Mesodermal cell (in vitro differentiated cells): ENCODE results near the gene SPINDOC.

Source experiments
- H3K27ac ChIP-seq: 2 replicates; pipeline ENCODE4 v1.7.0; 2013; ENCODE audit warnings: mild to moderate bottlenecking, low read depth, low read length, moderate library complexity; ENCODE audit not compliant: severe bottlenecking
- H3K36me3 ChIP-seq: 2 replicates; pipeline ENCODE4 v1.7.1; 2013; ENCODE audit warnings: mild to moderate bottlenecking, low read length, moderate library complexity; ENCODE audit not compliant: control insufficient read depth, insufficient read depth
- H3K4me1 ChIP-seq: one replicate; pipeline ENCODE4 v1.7.1; 2013; ENCODE audit warnings: mild to moderate bottlenecking, low read length; ENCODE audit not compliant: insufficient read depth, control insufficient read depth, poor library complexity, severe bottlenecking
- H3K4me3 ChIP-seq: 2 replicates; pipeline ENCODE4 v1.7.0; 2013; ENCODE audit warnings: low read length, control low read depth, mild to moderate bottlenecking; ENCODE audit not compliant: insufficient read depth, poor library complexity, severe bottlenecking; ENCODE audit errors: extremely low read depth
- H3K9me3 ChIP-seq: 2 replicates; pipeline ENCODE4 v1.7.1; 2013; ENCODE audit warnings: mild to moderate bottlenecking, low read length, moderate library complexity; ENCODE audit not compliant: control insufficient read depth
- WGBS, 2 experiments: methylation state at CpG; one replicate each; pipeline ENCODE4 v1.1.5; 2013; ENCODE audit warnings: missing lambda C conversion rate in 2 of 2; ENCODE audit not compliant: insufficient coverage in 2 of 2; 5-methylcytosine and 5-hydroxymethylcytosine counted together

SPINDOC gene

DNA sequence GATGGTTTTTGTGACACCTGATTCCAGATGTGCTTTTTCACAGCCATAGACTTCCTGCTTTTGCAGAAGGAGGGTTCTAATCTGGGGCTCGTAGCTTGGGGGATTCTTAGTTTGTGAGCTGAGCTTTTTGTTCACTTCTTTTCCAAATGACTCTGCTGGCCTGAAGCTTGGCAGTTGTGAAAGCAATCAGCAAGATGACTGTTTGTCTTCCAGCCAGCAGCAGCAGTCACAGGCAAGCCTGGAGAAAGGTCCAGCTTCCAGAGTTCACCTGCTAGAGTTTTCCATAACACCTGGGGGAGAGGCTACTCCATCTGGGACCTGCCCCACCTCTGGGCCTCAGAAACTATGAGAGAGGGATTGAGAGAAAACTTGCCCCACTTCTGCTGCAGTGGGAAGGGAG lies 29.8 kb downstream of the SPINDOC start:
- Histone ChIP-seq H3K4me3 (no peak overlapping the region), H3K4me1 (peaks cover 36% of the 10 kb centered on the region), H3K9me3 (no peaks in the 10 kb centered on the region), H3K27ac (no peak overlapping the region), H3K36me3 (peaks cover 38% of the 10 kb centered on the region)
- WGBS, 2 experiments, result 50 to 100% methylated on average over 1 of the region's 1 CpG

DNA sequence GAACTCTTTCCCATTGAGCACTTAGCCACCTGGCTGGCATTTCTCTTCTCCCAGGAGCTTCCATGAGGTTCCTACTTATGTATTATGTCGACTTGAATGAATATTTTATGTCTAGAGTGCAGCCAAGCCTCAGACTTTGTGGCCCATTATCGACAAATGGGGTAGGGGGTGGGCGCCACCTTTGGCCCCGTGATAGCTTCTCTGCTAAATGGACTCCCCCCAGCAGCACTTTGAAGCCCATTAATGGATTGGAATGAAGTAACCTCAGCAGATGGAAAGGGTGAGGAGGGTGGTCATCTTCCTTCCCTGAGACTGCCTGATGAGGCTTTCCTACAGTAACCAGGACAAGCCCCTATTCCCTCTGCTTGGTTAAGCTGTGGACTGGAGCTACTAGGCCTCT lies 31.6 kb downstream of the SPINDOC start:
- Histone ChIP-seq H3K4me1 (peaks cover 32% of the 10 kb centered on the region), H3K4me3 (no peak overlapping the region), H3K36me3 (peaks cover 48% of the 10 kb centered on the region), H3K27ac (peak overlapping the region; percentile 7), H3K9me3 (no peaks in the 10 kb centered on the region)
- WGBS, 2 experiments, result 93% methylated on average over 3 of the region's 4 CpGs; no CpG with 5 or more reads in 1 of the 2 experiments

DNA sequence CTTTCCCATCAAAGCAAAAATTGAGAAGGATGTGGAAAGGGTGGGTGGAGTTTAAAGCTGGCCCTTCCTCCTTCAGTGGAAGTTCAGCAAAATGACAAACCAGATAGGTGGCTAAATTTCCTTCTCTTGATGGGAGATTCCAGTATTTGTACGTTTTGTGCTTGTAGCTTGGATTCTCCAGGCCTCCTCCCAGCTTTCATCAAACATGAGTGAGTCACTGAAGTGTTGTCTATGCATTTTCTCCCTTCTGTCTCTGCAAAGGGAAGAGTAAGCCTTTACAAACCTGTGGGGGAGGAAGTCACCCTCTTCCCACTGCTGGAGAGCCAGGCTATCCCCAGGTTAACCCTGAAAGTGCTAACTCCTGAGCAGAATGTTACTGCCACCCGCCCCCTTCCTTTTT lies 32.0 kb downstream of the SPINDOC start:
- Histone ChIP-seq H3K27ac (peak overlapping the region; percentile 7), H3K36me3 (peaks cover 48% of the 10 kb centered on the region)
- WGBS, 2 experiments, result 54 to 89% methylated on average over 1 to 2 of the region's 2 CpGs

DNA sequence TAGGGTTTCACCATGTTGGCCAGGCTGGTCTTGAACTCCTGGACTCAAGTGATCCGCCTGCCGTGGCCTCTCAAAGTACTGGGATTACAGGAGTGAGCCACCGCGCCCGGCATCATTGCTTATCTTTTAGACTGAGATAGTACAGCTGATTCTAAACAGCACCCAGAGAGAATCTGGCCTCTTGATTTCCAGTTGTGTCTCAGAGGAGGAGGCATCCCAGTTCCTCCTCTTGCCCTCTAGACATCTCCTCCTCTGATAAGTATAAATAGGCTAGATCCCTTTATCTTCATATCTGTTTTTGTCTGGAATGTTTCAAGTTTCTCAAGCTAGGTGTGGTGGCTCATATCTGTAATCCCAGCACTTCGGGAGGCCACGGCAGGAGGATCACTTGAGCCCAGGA lies 32.7 kb downstream of the SPINDOC start:
- Histone ChIP-seq H3K27ac (no peak overlapping the region), H3K4me1 (peaks cover 25% of the 10 kb centered on the region), H3K9me3 (no peaks in the 10 kb centered on the region), H3K4me3 (no peak overlapping the region), H3K36me3 (peaks cover 51% of the 10 kb centered on the region)
- WGBS, 2 experiments, result 88 to 94% methylated on average over 7 of the region's 7 CpGs

More for the DNA sequence above, 32.0 kb downstream of the SPINDOC start:
- no peaks in the 10 kb centered on the region for H3K9me3 ChIP-seq
- peaks cover 31% of the 10 kb centered on the region for H3K4me1 ChIP-seq
- no peak overlapping the region for H3K4me3 ChIP-seq

DNA sequence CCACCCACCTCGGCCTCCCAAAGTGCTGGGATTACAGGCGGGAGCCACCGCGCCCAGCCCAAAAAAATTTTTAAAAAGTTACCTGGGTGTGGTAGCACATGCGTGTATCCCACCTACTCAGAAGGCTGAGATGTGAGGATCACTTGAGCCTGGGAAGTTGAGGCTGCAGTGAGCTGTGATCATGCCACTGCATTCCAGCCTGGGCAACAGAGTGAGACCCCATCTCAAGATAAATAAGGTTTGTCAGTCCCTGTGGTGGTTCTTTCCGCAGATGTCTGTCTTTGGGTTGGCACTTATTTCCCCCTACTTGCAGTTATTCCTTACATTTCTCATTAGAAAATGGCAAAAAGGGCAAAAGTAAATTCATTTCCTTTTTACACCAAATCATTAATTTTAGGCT lies 33.6 kb downstream of the SPINDOC start:
- H3K9me3 ChIP-seq, result no peaks in the 10 kb centered on the region
- H3K4me3 ChIP-seq, result no peak overlapping the region
- peaks cover 16% of the 10 kb centered on the region for H3K4me1 ChIP-seq
- H3K27ac ChIP-seq, result no peak overlapping the region
- 91 to 100% methylated on average over 5 to 6 of the region's 6 CpGs for WGBS, 2 experiments
- peaks cover 51% of the 10 kb centered on the region for H3K36me3 ChIP-seq

DNA sequence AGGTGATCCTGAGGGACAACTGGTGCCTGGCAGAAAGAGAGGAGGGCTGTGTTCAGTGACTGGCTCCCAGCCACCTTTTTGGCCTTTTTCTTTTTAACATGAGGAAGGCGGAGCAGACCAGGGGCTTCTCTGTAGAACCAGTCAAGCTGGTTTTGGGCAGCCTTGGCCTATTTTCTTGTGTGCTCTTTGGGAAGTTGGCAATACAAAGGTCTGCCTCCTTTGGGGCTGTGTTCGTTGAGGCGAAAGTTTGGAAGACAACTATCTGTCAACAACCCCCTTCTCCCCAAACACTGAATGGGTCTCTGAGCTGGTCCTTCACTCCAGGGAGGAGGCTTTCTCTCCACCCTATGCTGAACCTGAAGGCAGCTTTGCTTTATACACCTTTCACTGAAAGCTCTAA lies 34.1 kb downstream of the SPINDOC start:
- no peak overlapping the region for H3K27ac ChIP-seq
- no peaks in the 10 kb centered on the region for H3K9me3 ChIP-seq
- peaks cover 15% of the 10 kb centered on the region for H3K4me1 ChIP-seq
- H3K4me3 ChIP-seq, result no peak overlapping the region
- WGBS, 2 experiments, result 86 to 100% methylated on average over 2 to 3 of the region's 3 CpGs
- peaks cover 46% of the 10 kb centered on the region for H3K36me3 ChIP-seq

DNA sequence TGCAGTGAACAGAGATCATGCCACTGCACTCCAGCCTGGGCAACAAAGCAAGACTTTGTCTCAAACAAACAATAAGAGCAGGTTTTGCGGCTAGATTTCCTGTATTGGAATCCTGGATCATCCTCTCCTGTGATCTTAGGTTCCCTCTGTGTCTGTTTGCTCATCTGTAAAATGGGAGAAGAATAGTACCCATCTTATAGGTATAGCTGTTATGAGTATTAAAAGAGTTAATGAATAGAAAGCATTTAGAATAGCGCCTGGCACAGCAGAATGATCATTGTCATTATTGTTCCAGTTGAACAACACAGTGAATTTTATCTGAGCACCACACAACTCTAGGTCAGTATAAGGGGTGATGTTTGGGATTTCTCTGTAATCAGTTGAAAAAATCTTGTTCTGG lies 36.4 kb downstream of the SPINDOC start:
- Histone ChIP-seq H3K4me3 (no peak overlapping the region), H3K4me1 (peaks cover 8% of the 10 kb centered on the region), H3K27ac (no peak overlapping the region), H3K36me3 (peaks cover 42% of the 10 kb centered on the region), H3K9me3 (no peaks in the 10 kb centered on the region)
- 92 to 94% methylated on average over 2 of the region's 2 CpGs for WGBS, 2 experiments

DNA sequence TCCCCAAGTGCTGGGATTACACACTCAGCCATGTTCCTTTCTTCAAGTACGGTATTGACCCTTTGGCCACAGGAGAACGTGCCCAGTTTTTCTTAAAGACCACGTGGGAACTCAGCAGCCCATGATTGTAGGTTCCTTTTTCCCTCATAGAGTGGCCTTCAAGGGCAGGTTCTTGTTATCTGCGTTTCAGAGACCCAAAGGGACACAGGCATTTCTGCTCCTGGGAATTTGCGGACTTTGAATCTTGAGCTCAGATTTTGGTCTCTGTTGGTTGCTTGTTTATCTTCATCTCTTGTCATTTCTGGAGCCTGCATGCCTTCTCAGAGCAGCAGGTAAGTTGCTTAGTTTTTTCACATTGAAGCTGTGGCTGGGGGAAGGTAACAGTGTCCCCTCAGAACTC lies 37.7 kb downstream of the SPINDOC start:
- WGBS, 2 experiments, result 86 to 90% methylated on average over 5 of the region's 5 CpGs
- Histone ChIP-seq H3K4me3 (no peak overlapping the region), H3K9me3 (no peaks in the 10 kb centered on the region), H3K27ac (no peak overlapping the region), H3K4me1 (peaks cover 2% of the 10 kb centered on the region), H3K36me3 (peaks cover 48% of the 10 kb centered on the region)

DNA sequence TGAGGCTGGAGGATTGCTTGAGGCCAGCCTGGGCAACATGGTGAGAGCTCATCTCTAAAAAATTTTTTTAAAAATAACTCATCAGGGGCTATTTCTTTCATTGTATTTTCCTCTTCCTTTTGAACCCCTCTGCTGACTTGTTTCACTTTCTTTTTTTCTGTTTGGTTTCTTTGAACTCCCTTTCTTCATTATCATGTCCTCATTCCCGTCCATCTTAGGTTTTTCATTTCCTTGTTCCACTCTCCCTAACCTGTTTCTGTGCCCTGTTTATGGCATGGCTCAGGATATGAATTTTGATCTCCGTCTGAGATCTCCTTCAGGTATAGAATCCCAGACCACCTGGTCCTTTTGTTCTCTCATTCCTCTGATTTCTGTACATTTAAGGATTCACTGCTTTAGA lies 38.1 kb downstream of the SPINDOC start:
- H3K27ac ChIP-seq, result no peak overlapping the region
- H3K4me1 ChIP-seq, result no peaks in the 10 kb centered on the region
- 94% methylated on average over 2 of the region's 2 CpGs for WGBS, 2 experiments
- H3K4me3 ChIP-seq, result no peak overlapping the region
- peaks cover 48% of the 10 kb centered on the region for H3K36me3 ChIP-seq
- no peaks in the 10 kb centered on the region for H3K9me3 ChIP-seq

DNA sequence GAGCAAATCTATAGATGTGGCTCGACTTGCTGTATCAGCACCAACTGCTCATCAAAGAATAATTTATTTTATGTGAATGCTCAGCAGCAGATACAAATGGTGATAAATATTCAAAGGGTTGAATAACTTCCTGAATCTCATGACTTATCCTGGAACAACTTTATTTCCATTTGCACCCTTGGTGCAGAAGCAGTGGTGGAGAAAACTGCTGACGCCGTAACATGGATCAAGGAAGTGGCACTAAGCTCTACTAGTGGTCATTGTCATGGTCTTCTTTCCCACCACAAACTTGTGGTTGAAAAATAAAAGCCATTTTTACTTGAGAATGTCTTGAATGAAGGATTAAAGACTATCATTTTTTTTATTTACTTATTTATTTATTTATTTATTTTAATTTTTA lies 40.2 kb downstream of the SPINDOC start:
- no peaks in the 10 kb centered on the region for H3K4me1 ChIP-seq
- WGBS, 2 experiments, result 100% methylated on average over 2 of the region's 3 CpGs; no CpG with 5 or more reads in 1 of the 2 experiments

DNA sequence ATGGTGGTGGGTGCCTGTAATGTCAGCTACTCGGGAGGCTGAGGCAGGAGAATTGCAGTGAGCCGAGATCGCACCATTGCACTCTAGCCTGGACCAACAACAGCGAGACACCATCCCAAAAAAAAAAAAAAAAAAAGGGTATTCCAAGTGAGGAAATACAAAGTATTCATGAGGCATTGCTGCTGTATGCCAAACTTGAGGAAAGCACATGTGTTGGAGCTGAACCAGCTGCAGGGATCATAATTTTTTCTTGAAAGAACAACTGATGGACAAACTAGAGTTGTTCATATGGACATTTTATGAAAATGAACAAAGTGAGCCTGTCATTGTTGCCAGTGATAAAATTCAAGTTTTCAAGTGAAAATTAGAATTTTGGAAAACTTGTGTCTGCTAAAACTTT lies 41.4 kb downstream of the SPINDOC start:
- H3K36me3 ChIP-seq, result peaks cover 36% of the 10 kb centered on the region
- 77% methylated on average over 3 of the region's 4 CpGs; no CpG with 5 or more reads in 1 of the 2 experiments for WGBS, 2 experiments
- no peak overlapping the region for H3K4me3 ChIP-seq
- H3K4me1 ChIP-seq, result no peaks in the 10 kb centered on the region
- H3K27ac ChIP-seq, result no peak overlapping the region
- H3K9me3 ChIP-seq, result no peaks in the 10 kb centered on the region

More for the DNA sequence above, 40.2 kb downstream of the SPINDOC start:
- Histone ChIP-seq H3K9me3 (no peaks in the 10 kb centered on the region), H3K27ac (no peak overlapping the region), H3K36me3 (peaks cover 43% of the 10 kb centered on the region), H3K4me3 (no peak overlapping the region)
